GM21526 (cell line): ENCODE measurements around the gene ZNF793.

Experiments used
- ATAC-seq: cut with Tn5 transposase; IDR thresholded peaks from one replicate; pipeline ENCODE4 v1.9.1; 2021; ENCODE audit warnings: moderate library complexity; ENCODE audit not compliant: unreplicated experiment, low FRiP score

The ZNF793 gene

GRCh38 chr19:37564624-37565369, 58.1 kb downstream of the ZNF793 start:
- no peak for ATAC-seq

GRCh38 chr19:37565370-37565669, 58.6 kb downstream of the ZNF793 start:
- ATAC-seq = no peak

- ATAC-seq = no peak
Measured at GRCh38 chr19:37572203-37572602, 65.5 kb downstream of the ZNF793 start.

- no peak for ATAC-seq
Measured at GRCh38 chr19:37583340-37583739, 76.6 kb downstream of the ZNF793 start.
